Liver (tissue), 9 donors: ENCODE results near the gene GPM6B. TPM values are rescaled to one million over a fixed set of nuclear protein-coding genes. Genes with fewer than 3 reads are reported as not detected.

Source experiments
- DNase-seq: peaks from one replicate; pipeline ENCODE4 v3.0.0-alpha.2; 2017; ENCODE audit warnings: low spot score
- H3K27ac ChIP-seq, 2 donors: one replicate each; pipeline ENCODE4 v1.7.0; 2013; ENCODE audit warnings: inconsistent platforms in 2 of 2, low read length in 2 of 2, control low read depth in 1 of 2, low read depth in 1 of 2, mild to moderate bottlenecking in 1 of 2
- H3K27me3 ChIP-seq, 4 donors: one replicate each; pipeline versions ENCODE4 v1.6.1 to v1.7.0; 2013; ENCODE audit warnings: low read length in 3 of 4, inconsistent platforms in 1 of 4, mild to moderate bottlenecking in 1 of 4, moderate library complexity in 1 of 4; ENCODE audit not compliant: control insufficient read depth in 4 of 4, insufficient read depth in 4 of 4
- H3K36me3 ChIP-seq, 4 donors: one replicate each; pipeline versions ENCODE4 v1.6.1 to v1.7.0; 2013; ENCODE audit warnings: low read length in 3 of 4, mild to moderate bottlenecking in 3 of 4, low read depth in 1 of 4, moderate library complexity in 1 of 4; ENCODE audit not compliant: control insufficient read depth in 4 of 4, insufficient read depth in 3 of 4
- H3K4me1 ChIP-seq, 4 donors: one replicate each; pipeline versions ENCODE4 v1.6.1 to v1.7.0; 2013; ENCODE audit warnings: low read length in 3 of 4, mild to moderate bottlenecking in 3 of 4, moderate library complexity in 1 of 4; ENCODE audit not compliant: control insufficient read depth in 4 of 4, insufficient read depth in 4 of 4
- H3K4me3 ChIP-seq, 3 donors: one replicate each; pipeline versions ENCODE4 v1.6.1 to v1.7.0; 2013; ENCODE audit warnings: low read length in 3 of 3, control low read depth in 1 of 3, low read depth in 1 of 3, mild to moderate bottlenecking in 1 of 3
- H3K9ac ChIP-seq, 2 donors: one replicate each; pipeline ENCODE4 v1.7.0; 2013; ENCODE audit warnings: low read length in 2 of 2, mild to moderate bottlenecking in 2 of 2, moderate library complexity in 2 of 2, control low read depth in 1 of 2, low read depth in 1 of 2
- H3K9me3 ChIP-seq, 4 donors: one replicate each; pipeline versions ENCODE4 v1.6.1 to v1.7.0; 2013; ENCODE audit warnings: low read length in 3 of 4; ENCODE audit not compliant: control insufficient read depth in 4 of 4
- EGR1 ChIP-seq, 2 donors: IDR thresholded peaks; 2 replicates each; pipeline ENCODE4 v1.6.1; 2016 to 2018; ENCODE audit warnings: antibody characterized with exemption in 2 of 2, low read depth in 2 of 2
- FOXA1 ChIP-seq: IDR thresholded peaks from 2 replicates; pipeline ENCODE4 v1.6.1; 2016; ENCODE audit warnings: antibody characterized with exemption
- FOXA2 ChIP-seq: IDR thresholded peaks from 2 replicates; pipeline ENCODE4 v1.6.1; 2016; ENCODE audit warnings: antibody characterized with exemption
- GABPA ChIP-seq, 2 donors: IDR thresholded peaks in 1 of 2; conservative IDR thresholded peaks in 1 of 2; 2 replicates each; pipeline ENCODE4 v1.6.1; 2016; ENCODE audit warnings: antibody characterized with exemption in 2 of 2, mild to moderate bottlenecking in 1 of 2, moderate library complexity in 1 of 2
- HNF4G ChIP-seq: IDR thresholded peaks from 2 replicates; pipeline ENCODE4 v1.6.1; 2016; ENCODE audit warnings: antibody characterized with exemption
- JUND ChIP-seq, 2 donors: IDR thresholded peaks; 2 replicates each; pipeline ENCODE4 v1.6.1; 2016; ENCODE audit warnings: antibody characterized with exemption in 2 of 2
- NR2F2 ChIP-seq: IDR thresholded peaks from 2 replicates; pipeline ENCODE4 v1.6.1; 2016; ENCODE audit warnings: antibody characterized with exemption
- RAD21 ChIP-seq, 2 donors: IDR thresholded peaks; 2 replicates each; pipeline ENCODE4 v1.6.1; 2016; ENCODE audit warnings: antibody characterized with exemption in 2 of 2, mild to moderate bottlenecking in 2 of 2
- RXRA ChIP-seq, 2 donors: IDR thresholded peaks; 2 replicates each; pipeline ENCODE4 v1.6.1; 2017 to 2018; ENCODE audit warnings: antibody characterized with exemption in 2 of 2, mild to moderate bottlenecking in 1 of 2
- SP1 ChIP-seq: IDR thresholded peaks from 2 replicates; pipeline ENCODE4 v1.6.1; 2018; ENCODE audit warnings: antibody characterized with exemption, mild to moderate bottlenecking
- TAF1 ChIP-seq: conservative IDR thresholded peaks from 2 replicates; pipeline ENCODE4 v1.6.1; 2016; ENCODE audit warnings: antibody characterized with exemption, mild to moderate bottlenecking
- YY1 ChIP-seq: IDR thresholded peaks from 2 replicates; pipeline ENCODE4 v1.6.1; 2016; ENCODE audit warnings: antibody characterized with exemption, mild to moderate bottlenecking
- WGBS: extraction: QIAGEN DNeasy Blood & Tissue Kit; methylation state at CpG from one replicate; pipeline ENCODE4 v1.1.7; 2013; 5-methylcytosine and 5-hydroxymethylcytosine counted together
- polyA plus RNA-seq, 2 donors: library from polyadenylated mRNA; stranded (reverse) in 1 of 2; unstranded in 1 of 2; fragments of 200-250 nt in 1 of 2; fragments of >200 nt in 1 of 2; fragmentation: Nextera tagmentation in 1 of 2; extraction: Ambion mirVana in 1 of 2; gene quantifications; one replicate each; pipeline versions ENCODE4 v1.2.1 to v1.2.3, GENCODE V29; 2013 to 2015
- total RNA-seq, 2 donors: library from RNA; depleted of rRNA; stranded (reverse); fragments of >200 nt; gene quantifications; one replicate each; pipeline ENCODE4 v1.2.3, GENCODE V29; 2014
- TF ChIP-seq, protein P1 (sequence below): IDR thresholded peaks from 2 replicates; pipeline ENCODE4 v1.6.1; 2016; ENCODE audit warnings: antibody characterized with exemption
- TF ChIP-seq, protein P2 (sequence below): IDR thresholded peaks from 2 replicates; pipeline ENCODE4 v1.6.1; 2016; ENCODE audit warnings: antibody characterized with exemption
- TF ChIP-seq, protein P3 (sequence below): fragments of 150-350 bp; IDR thresholded peaks from 2 replicates; pipeline ENCODE4 v1.5.1; 2017; ENCODE audit warnings: improper control_type of control experiment, low read depth, low read length; ENCODE audit not compliant: missing input control
- TF ChIP-seq, protein P4 (sequence below): IDR thresholded peaks from 2 replicates; pipeline ENCODE4 v1.6.1; 2016; ENCODE audit warnings: antibody characterized with exemption
- TF ChIP-seq, protein P5 (sequence below): IDR thresholded peaks from 2 replicates; pipeline ENCODE4 v1.6.1; 2016; ENCODE audit warnings: antibody characterized with exemption, mild to moderate bottlenecking
- donor health status: healthy.
- donor health status: healthy.
- donor health status: healthy.
- donor health status: healthy.
- donor health status: healthy.

Gene GPM6B
- total and polyA plus RNA-seq, 4 donors: 0.42 to 2.3 (median 0.72) TPM

DNA sequence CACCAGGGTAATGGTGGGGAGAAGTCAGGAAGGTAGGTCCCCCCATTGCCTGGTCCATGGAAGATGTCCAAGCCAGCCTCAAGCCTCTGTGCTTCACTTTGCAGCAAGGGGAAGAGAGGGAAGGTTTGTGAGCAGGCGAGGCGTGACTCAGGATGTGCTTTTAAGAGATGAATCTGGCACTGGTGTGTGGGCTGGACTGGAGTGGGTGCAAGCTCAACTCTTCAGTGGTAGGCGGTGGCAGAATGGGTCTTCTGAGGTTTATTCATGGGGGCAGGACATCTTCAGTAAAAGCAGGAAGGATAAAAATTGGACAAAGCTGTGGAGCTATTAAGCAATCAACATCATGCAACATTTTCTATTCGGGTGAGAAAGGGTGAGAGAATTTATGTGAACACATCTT is 19.4 kb downstream of the GPM6B start:
- Histone ChIP-seq H3K27me3 (no peaks in the 10 kb centered on the region), H3K4me3 (no peak overlapping the region), H3K9me3 (no peaks in the 10 kb centered on the region), H3K36me3 (no peaks in the 10 kb centered on the region), H3K27ac (no peak overlapping the region), H3K4me1 (no peaks in the 10 kb centered on the region), H3K9ac (no peak overlapping the region)
- no peak for DNase-seq
- WGBS: 91% methylated on average over 4 of the region's 4 CpGs
- no peak for TF ChIP-seq SP1

DNA sequence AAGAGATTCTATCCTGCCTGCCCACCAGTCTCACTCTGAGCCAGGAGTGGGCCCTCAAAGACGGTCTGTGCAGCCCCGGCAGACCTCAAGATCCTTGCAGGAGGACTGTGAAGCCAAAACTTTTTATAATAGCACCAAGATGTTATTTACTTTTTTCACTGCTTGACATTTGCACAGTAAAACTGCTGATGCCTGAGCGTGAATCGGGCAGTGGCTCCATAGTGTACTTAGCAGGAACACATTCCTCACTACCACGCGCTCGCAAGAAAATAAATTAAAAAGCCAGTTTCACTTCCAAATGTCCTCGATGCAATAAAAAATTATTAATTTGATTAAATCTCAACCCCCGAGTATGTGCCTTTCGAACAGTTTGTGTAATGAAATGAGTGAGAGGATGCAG is 22.5 kb downstream of the GPM6B start:
- H3K27ac ChIP-seq: no peak overlapping the region
- no peak overlapping the region for H3K4me3 ChIP-seq
- peaks cover 0 to 3% (median 0%) of the 10 kb centered on the region in 4 donors for H3K27me3 ChIP-seq
- H3K36me3 ChIP-seq: no peaks in the 10 kb centered on the region
- DNase-seq: no peak
- H3K9ac ChIP-seq: no peak overlapping the region
- H3K9me3 ChIP-seq: no peaks in the 10 kb centered on the region
- TF ChIP-seq FOXA2 (no peak), SP1 (no peak), RAD21 (IDR thresholded peaks at IDR 0.05) (no peak), RXRA (IDR thresholded peaks at IDR 0.05) (no peak), YY1 (no peak)
- TF ChIP-seq, protein P1, sequence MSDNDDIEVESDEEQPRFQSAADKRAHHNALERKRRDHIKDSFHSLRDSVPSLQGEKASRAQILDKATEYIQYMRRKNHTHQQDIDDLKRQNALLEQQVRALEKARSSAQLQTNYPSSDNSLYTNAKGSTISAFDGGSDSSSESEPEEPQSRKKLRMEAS: no peak
- TF ChIP-seq, protein P2, sequence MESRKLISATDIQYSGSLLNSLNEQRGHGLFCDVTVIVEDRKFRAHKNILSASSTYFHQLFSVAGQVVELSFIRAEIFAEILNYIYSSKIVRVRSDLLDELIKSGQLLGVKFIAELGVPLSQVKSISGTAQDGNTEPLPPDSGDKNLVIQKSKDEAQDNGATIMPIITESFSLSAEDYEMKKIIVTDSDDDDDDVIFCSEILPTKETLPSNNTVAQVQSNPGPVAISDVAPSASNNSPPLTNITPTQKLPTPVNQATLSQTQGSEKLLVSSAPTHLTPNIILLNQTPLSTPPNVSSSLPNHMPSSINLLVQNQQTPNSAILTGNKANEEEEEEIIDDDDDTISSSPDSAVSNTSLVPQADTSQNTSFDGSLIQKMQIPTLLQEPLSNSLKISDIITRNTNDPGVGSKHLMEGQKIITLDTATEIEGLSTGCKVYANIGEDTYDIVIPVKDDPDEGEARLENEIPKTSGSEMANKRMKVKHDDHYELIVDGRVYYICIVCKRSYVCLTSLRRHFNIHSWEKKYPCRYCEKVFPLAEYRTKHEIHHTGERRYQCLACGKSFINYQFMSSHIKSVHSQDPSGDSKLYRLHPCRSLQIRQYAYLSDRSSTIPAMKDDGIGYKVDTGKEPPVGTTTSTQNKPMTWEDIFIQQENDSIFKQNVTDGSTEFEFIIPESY: no peak
- 92% methylated on average over 10 of the region's 10 CpGs for WGBS
- no peaks in the 10 kb centered on the region for H3K4me1 ChIP-seq

DNA sequence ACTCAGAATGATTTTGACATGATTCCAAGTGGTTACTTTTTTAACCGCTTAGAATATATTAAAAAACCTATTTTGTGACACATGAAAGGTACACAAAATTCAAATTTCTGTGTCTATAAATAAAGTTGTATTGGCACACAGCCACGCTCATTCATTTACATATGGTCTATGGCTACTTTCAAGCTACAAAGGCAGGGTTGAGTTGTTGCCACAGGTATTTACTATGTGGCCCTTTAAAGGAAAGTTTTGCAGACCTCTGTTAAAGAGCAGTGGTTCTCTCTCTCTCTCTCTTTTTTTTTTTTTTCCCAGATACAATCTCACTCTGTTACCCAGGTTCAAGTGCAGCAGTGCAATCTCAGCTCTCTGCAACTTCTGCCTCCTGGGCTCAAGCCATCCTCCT is 23.0 kb downstream of the GPM6B start:
- Histone ChIP-seq H3K9me3 (no peaks in the 10 kb centered on the region), H3K9ac (no peak overlapping the region), H3K4me1 (no peaks in the 10 kb centered on the region), H3K27me3 (peaks cover 0 to 3% (median 0%) of the 10 kb centered on the region in 4 donors), H3K27ac (no peak overlapping the region), H3K4me3 (no peak overlapping the region), H3K36me3 (no peaks in the 10 kb centered on the region)
- DNase-seq: no peak
- TF ChIP-seq FOXA2 (no peak), NR2F2 (no peak), JUND (IDR thresholded peaks at IDR 0.05) (no peak), SP1 (no peak), FOXA1 (no peak), YY1 (no peak), EGR1 (IDR thresholded peaks at IDR 0.05; ENCODE audit: low read depth in 2 of 2) (no peak), HNF4G (no peak), TAF1 (no peak), GABPA (IDR thresholded peaks at IDR 0.05 in 1 of 2, conservative IDR thresholded peaks at IDR 0.05 in 1 of 2) (no peak)
- TF ChIP-seq, protein P1: no peak
- TF ChIP-seq, protein P2: no peak
- TF ChIP-seq, protein P3, sequence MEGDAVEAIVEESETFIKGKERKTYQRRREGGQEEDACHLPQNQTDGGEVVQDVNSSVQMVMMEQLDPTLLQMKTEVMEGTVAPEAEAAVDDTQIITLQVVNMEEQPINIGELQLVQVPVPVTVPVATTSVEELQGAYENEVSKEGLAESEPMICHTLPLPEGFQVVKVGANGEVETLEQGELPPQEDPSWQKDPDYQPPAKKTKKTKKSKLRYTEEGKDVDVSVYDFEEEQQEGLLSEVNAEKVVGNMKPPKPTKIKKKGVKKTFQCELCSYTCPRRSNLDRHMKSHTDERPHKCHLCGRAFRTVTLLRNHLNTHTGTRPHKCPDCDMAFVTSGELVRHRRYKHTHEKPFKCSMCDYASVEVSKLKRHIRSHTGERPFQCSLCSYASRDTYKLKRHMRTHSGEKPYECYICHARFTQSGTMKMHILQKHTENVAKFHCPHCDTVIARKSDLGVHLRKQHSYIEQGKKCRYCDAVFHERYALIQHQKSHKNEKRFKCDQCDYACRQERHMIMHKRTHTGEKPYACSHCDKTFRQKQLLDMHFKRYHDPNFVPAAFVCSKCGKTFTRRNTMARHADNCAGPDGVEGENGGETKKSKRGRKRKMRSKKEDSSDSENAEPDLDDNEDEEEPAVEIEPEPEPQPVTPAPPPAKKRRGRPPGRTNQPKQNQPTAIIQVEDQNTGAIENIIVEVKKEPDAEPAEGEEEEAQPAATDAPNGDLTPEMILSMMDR: no peak
- TF ChIP-seq, protein P4, sequence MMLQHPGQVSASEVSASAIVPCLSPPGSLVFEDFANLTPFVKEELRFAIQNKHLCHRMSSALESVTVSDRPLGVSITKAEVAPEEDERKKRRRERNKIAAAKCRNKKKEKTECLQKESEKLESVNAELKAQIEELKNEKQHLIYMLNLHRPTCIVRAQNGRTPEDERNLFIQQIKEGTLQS: no peak
- TF ChIP-seq, protein P5, sequence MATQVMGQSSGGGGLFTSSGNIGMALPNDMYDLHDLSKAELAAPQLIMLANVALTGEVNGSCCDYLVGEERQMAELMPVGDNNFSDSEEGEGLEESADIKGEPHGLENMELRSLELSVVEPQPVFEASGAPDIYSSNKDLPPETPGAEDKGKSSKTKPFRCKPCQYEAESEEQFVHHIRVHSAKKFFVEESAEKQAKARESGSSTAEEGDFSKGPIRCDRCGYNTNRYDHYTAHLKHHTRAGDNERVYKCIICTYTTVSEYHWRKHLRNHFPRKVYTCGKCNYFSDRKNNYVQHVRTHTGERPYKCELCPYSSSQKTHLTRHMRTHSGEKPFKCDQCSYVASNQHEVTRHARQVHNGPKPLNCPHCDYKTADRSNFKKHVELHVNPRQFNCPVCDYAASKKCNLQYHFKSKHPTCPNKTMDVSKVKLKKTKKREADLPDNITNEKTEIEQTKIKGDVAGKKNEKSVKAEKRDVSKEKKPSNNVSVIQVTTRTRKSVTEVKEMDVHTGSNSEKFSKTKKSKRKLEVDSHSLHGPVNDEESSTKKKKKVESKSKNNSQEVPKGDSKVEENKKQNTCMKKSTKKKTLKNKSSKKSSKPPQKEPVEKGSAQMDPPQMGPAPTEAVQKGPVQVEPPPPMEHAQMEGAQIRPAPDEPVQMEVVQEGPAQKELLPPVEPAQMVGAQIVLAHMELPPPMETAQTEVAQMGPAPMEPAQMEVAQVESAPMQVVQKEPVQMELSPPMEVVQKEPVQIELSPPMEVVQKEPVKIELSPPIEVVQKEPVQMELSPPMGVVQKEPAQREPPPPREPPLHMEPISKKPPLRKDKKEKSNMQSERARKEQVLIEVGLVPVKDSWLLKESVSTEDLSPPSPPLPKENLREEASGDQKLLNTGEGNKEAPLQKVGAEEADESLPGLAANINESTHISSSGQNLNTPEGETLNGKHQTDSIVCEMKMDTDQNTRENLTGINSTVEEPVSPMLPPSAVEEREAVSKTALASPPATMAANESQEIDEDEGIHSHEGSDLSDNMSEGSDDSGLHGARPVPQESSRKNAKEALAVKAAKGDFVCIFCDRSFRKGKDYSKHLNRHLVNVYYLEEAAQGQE: no peak
- 86% methylated on average over 2 of the region's 2 CpGs for WGBS
